Esophagus muscularis mucosa (tissue), 3 donors: ENCODE measurements around the gene ENOX1.

Source experiments
- POLR2A ChIP-seq: fragments of 450-650 bp; IDR thresholded peaks from one replicate; pipeline ENCODE4 v1.6.1; 2017; ENCODE audit warnings: antibody characterized with exemption, moderate library complexity, mild to moderate bottlenecking, low read depth
- TF ChIP-seq, protein P1 (sequence below), 3 experiments: fragments of 200-600 bp in 2 of 3; fragments of 450-650 bp in 1 of 3; sonication (generic) in 2 of 3; IDR thresholded peaks; one replicate each; pipeline ENCODE4 v1.5.1; 2017 to 2019; ENCODE audit warnings: antibody characterized with exemption in 3 of 3, mild to moderate bottlenecking in 2 of 3, moderate library complexity in 1 of 3

DNA sequence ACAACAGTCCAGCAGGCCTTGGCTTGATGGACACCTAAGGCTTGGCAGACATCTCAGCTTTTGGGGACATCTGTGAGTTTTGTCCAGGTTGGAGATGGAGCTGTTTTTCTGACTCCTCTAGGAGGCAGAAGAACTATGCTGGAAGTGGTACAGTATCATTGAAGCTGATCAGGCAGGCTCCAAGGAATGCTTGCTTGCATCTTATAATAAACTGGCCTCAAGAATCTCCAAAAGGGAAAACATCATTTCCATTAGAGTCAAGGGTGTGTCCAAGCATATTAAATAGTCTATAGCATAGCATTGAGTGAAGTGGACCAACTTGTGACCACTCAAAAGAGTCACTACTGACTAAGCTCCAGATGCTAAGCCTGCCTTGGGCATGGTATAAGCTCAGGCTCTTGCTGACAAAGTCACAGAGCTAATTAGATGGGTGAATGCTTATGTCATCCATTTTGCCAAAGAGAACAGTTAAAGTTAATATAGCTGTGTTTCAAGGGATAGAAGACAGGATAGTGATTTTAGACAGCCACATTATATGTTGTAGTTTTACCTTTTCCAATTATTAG, 547.4 kb downstream of the ENOX1 start:
- TF ChIP-seq, protein P1, sequence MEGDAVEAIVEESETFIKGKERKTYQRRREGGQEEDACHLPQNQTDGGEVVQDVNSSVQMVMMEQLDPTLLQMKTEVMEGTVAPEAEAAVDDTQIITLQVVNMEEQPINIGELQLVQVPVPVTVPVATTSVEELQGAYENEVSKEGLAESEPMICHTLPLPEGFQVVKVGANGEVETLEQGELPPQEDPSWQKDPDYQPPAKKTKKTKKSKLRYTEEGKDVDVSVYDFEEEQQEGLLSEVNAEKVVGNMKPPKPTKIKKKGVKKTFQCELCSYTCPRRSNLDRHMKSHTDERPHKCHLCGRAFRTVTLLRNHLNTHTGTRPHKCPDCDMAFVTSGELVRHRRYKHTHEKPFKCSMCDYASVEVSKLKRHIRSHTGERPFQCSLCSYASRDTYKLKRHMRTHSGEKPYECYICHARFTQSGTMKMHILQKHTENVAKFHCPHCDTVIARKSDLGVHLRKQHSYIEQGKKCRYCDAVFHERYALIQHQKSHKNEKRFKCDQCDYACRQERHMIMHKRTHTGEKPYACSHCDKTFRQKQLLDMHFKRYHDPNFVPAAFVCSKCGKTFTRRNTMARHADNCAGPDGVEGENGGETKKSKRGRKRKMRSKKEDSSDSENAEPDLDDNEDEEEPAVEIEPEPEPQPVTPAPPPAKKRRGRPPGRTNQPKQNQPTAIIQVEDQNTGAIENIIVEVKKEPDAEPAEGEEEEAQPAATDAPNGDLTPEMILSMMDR (IDR thresholded peaks at IDR 0.05) = no peak
- TF ChIP-seq POLR2A = no peak
